ENCODE data around the gene TMEM170A.

Gene TMEM170A

DNA sequence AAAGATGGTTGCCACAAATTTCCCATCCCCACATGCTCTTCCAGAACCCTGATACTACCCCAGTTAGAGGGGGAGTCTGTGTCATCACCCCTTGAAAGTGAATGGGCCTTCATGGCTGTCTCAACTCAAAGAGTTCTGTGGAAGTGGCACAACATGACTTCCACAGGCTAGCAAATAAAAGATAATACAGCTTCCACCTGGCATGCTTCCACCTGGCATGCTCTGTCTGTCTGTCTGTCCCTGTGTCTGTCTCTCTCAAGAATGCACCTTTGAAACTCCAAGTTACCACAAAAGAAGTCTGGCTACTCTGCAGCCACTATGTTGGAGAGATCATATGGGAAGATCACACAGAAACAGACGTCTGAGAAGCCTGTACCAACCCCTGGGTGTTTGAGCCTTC lies 66.2 kb downstream of the TMEM170A start:
- no peak for DNase-seq

DNA sequence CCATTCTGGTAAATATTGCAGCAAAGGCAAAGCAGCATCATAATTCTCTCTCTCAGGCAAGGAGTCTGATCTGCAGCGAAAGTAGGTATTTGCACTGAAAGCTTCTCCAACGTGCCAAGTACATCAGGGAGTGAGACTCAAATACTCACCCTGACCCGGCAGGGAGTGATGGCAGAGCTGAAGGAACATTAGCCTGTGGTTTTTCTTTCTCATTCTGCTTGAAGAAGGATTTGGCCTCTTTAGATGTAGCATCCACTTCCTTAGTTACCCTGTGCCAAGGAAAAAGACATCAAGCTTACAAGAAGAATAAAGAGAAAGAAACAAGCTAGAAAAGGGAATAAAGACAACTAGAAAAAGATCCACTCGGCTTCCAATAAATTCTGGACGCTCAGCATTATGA lies 69.5 kb downstream of the TMEM170A start:
- no peak for DNase-seq

Data from GDM1 (cell line).